HUES48 (cell line): ENCODE data around the gene MFRP.

Experiments used
- H3K27ac ChIP-seq: one replicate; pipeline ENCODE4 v1.7.0; 2013; ENCODE audit warnings: low read depth, low read length, inconsistent platforms
- H3K27me3 ChIP-seq: 2 replicates; pipeline ENCODE4 v1.6.1; 2013; ENCODE audit warnings: mild to moderate bottlenecking, low read length; ENCODE audit not compliant: control insufficient read depth, insufficient read depth
- H3K36me3 ChIP-seq: 2 replicates; pipeline ENCODE4 v1.6.1; 2013; ENCODE audit warnings: low read length; ENCODE audit not compliant: control insufficient read depth, insufficient read depth
- H3K4me1 ChIP-seq: 2 replicates; pipeline ENCODE4 v1.6.1; 2013; ENCODE audit warnings: mild to moderate bottlenecking, low read length; ENCODE audit not compliant: control insufficient read depth, insufficient read depth
- H3K4me3 ChIP-seq: 2 replicates; pipeline ENCODE4 v1.5.1; 2013; ENCODE audit warnings: mild to moderate bottlenecking, low read depth, low read length
- H3K9ac ChIP-seq: 2 replicates; pipeline ENCODE4 v1.6.1; 2013; ENCODE audit warnings: mild to moderate bottlenecking, low read depth, low read length, moderate library complexity
- H3K9me3 ChIP-seq: 2 replicates; pipeline ENCODE4 v1.6.1; 2013; ENCODE audit warnings: low read length; ENCODE audit not compliant: control insufficient read depth, insufficient read depth

The MFRP gene

GRCh38 chr11:119352857-119353260 lies 6.4 kb upstream of the MFRP start:
- H3K27me3 ChIP-seq, result peaks cover 17% of the 10 kb centered on the region

GRCh38 chr11:119351232-119351631 lies 4.7 kb upstream of the MFRP start:
- Histone ChIP-seq H3K36me3 (no peaks in the 10 kb centered on the region), H3K27ac (no peak overlapping the region), H3K4me3 (no peak overlapping the region), H3K9ac (no peak overlapping the region), H3K9me3 (no peaks in the 10 kb centered on the region), H3K4me1 (no peaks in the 10 kb centered on the region), H3K27me3 (peaks cover 16% of the 10 kb centered on the region)

More at GRCh38 chr11:119352857-119353260, 6.4 kb upstream of the MFRP start:
- Histone ChIP-seq H3K27ac (no peak overlapping the region), H3K36me3 (peaks cover 2% of the 10 kb centered on the region; the same call in 1 of the 2 replicates), H3K9ac (no peak overlapping the region), H3K4me3 (no peak overlapping the region), H3K4me1 (no peaks in the 10 kb centered on the region), H3K9me3 (no peaks in the 10 kb centered on the region)

GRCh38 chr11:119350302-119350701 lies 3.8 kb upstream of the MFRP start:
- peaks cover 10% of the 10 kb centered on the region; the same call in 1 of the 2 replicates for H3K27me3 ChIP-seq
- no peaks in the 10 kb centered on the region for H3K4me1 ChIP-seq
- no peaks in the 10 kb centered on the region for H3K9me3 ChIP-seq
- no peak overlapping the region for H3K4me3 ChIP-seq
- H3K27ac ChIP-seq, result no peak overlapping the region
- H3K9ac ChIP-seq, result no peak overlapping the region
- no peaks in the 10 kb centered on the region for H3K36me3 ChIP-seq

- no peaks in the 10 kb centered on the region for H3K4me1 ChIP-seq
- H3K36me3 ChIP-seq, result no peaks in the 10 kb centered on the region
- peaks cover 10% of the 10 kb centered on the region; the same call in 1 of the 2 replicates for H3K27me3 ChIP-seq
- H3K9ac ChIP-seq, result no peak overlapping the region
- no peak overlapping the region for H3K27ac ChIP-seq
- H3K9me3 ChIP-seq, result no peaks in the 10 kb centered on the region
- no peak overlapping the region for H3K4me3 ChIP-seq
Observed at GRCh38 chr11:119347940-119348605, 1.6 kb upstream of the MFRP start.

- Histone ChIP-seq H3K9ac (no peak overlapping the region), H3K9me3 (no peaks in the 10 kb centered on the region), H3K4me3 (no peak overlapping the region), H3K27me3 (peaks cover 19% of the 10 kb centered on the region), H3K27ac (no peak overlapping the region), H3K36me3 (no peaks in the 10 kb centered on the region), H3K4me1 (no peaks in the 10 kb centered on the region)
Observed at GRCh38 chr11:119347242-119347641, 737 bp upstream of the MFRP start.

GRCh38 chr11:119345685-119346084 lies 820 bp downstream of the MFRP start:
- H3K4me3 ChIP-seq, result no peak overlapping the region
- H3K27me3 ChIP-seq, result peaks cover 34% of the 10 kb centered on the region
- H3K27ac ChIP-seq, result no peak overlapping the region
- H3K9me3 ChIP-seq, result no peaks in the 10 kb centered on the region
- no peaks in the 10 kb centered on the region for H3K4me1 ChIP-seq
- H3K36me3 ChIP-seq, result no peaks in the 10 kb centered on the region
- H3K9ac ChIP-seq, result no peak overlapping the region

GRCh38 chr11:119344291-119345010 lies 2.1 kb downstream of the MFRP start:
- Histone ChIP-seq H3K4me1 (peaks cover 2% of the 10 kb centered on the region; the same call in 1 of the 2 replicates), H3K9me3 (no peaks in the 10 kb centered on the region), H3K9ac (no peak overlapping the region), H3K4me3 (no peak overlapping the region), H3K27me3 (peaks cover 46% of the 10 kb centered on the region), H3K27ac (no peak overlapping the region), H3K36me3 (no peaks in the 10 kb centered on the region)

GRCh38 chr11:119343726-119344125 lies 2.8 kb downstream of the MFRP start:
- no peak overlapping the region for H3K27ac ChIP-seq
- no peak overlapping the region for H3K9ac ChIP-seq
- H3K27me3 ChIP-seq, result peaks cover 54% of the 10 kb centered on the region
- no peak overlapping the region for H3K4me3 ChIP-seq
- H3K9me3 ChIP-seq, result no peaks in the 10 kb centered on the region
- H3K4me1 ChIP-seq, result peaks cover 9% of the 10 kb centered on the region
- H3K36me3 ChIP-seq, result no peaks in the 10 kb centered on the region

- Histone ChIP-seq H3K9ac (no peak overlapping the region), H3K27me3 (peaks cover 57% of the 10 kb centered on the region), H3K4me1 (peaks cover 16% of the 10 kb centered on the region), H3K36me3 (no peaks in the 10 kb centered on the region), H3K27ac (no peak overlapping the region), H3K9me3 (no peaks in the 10 kb centered on the region), H3K4me3 (no peak overlapping the region)
Observed at GRCh38 chr11:119342362-119343130, 4.0 kb downstream of the MFRP start.

GRCh38 chr11:119342023-119342300 lies 4.5 kb downstream of the MFRP start:
- no peak overlapping the region for H3K9ac ChIP-seq
- H3K36me3 ChIP-seq, result peaks cover 2% of the 10 kb centered on the region; the same call in 1 of the 2 replicates
- no peaks in the 10 kb centered on the region for H3K9me3 ChIP-seq
- no peak overlapping the region for H3K27ac ChIP-seq
- H3K4me1 ChIP-seq, result peaks cover 22% of the 10 kb centered on the region
- H3K27me3 ChIP-seq, result peaks cover 52% of the 10 kb centered on the region
- H3K4me3 ChIP-seq, result no peak overlapping the region
